ENCODE measurements around the gene DEXI. TPM values are rescaled to one million over a fixed set of nuclear protein-coding genes. Genes with fewer than 3 reads are reported as not detected.

DEXI gene
- total RNA-seq (2014; rRNA removed; shearing (Covaris generic)), result 44.4 and 50.1 TPM in 2 replicates
- polyA plus RNA-seq (2015; cell fraction: cytosol; rRNA removed), result 43.2 and 50.3 TPM in 2 replicates
- 21.5 TPM in 2 replicates for polyA plus RNA-seq (2015; cell fraction: nucleus; rRNA removed)

DNA sequence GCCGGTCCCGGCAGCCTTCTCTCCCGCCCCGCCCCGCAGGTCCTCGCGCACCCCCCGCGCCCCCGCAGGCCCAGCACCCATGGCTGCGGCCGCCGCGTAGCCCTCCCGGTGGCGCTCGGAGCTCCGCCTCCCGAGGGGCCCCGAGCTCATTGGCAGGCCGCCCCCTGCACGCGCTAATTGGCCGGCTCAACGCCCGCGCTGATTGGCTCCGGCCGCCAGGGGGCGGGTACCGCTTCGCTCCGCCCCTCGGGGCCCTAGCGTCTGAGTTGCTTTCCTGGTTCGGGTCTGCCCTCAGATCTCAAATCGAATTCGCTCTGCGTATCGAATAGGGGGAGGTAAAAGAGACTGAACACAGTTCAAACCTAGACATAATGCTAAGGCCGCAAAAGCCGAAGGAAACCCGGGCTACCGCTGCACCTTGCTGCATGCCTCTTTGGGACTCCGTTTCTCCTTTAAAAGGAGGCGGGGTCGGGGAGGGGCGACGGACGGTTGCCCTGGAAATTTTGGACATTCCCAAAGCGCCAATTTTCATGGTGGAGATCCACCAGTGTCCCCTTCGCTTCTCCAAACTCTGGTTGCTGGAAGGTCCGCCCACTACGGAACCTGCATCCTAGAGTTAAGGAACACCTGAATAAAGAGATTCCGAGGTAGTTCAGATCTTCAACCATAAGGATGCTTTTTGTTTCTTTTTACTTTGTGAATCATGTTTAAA is at the start of gene DEXI:
DEXI (minus strand) TSS at position 117 of the 712 bp plus-strand sequence. CDS start 463 bp downstream, outside the sequence.
- peak; percentile 86 for DNase-seq (ENCODE audit: low read depth)

DNA sequence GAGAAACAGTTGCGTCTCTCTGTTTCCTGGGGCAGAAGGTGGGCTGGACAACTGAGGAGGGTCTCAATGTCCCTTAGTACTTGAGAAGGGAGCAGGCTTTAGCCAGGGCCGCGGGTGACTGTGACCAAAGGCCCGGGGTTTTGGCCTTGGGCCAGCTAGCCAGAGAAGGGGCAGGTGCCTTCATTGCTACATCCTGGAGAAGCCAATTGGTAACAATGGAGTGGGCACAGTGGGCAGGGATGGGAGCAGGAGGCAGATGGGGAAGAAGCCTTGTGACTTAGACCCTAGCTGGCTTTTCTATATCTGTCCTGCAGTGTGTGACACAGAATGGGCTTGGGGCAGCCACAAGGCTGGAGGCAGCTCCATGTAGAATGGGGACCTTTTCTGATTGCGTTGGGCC is 48.1 kb upstream of the DEXI start:
- DNase-seq (ENCODE audit: low read depth), result no peak

DNA sequence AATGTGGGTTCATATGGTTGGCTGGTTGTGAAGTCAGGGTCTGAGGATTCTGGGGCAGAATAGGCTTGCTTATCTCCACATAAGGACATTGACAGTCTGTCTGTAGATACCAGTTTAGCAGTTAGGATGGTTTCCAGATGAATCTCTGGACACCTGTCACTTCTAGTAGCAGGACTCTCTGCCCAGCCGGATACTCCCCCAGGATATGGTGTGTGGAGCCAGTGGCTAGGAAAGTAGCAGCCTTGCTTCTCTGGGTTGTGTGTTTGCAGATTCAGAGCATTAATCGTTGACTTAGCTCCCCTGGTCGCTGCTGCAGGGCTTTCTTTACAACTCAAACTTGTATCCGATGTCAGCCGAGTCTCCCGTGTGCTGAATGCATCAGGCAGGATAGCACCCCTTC is 47.3 kb upstream of the DEXI start:
- DNase-seq (ENCODE audit: low read depth), result no peak

DNA sequence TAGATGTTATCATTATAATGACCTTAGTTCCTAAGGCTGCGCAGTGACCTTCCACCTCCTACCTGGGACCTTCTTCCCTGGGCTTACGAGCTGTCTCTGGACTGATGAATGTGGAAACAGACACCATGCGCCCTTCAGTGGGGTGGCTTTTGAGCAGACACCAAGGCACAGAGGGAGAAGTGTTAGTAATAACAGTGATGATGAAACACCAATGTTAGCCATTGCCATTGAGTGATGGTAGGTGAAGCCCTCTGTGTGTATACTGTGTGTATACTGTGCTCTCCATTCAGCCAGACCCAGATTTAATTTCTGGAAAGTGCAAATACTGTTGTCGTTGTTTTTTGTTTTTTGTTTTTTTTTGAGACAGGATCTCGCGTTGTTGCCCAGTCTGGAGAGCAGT is 46.6 kb upstream of the DEXI start:
- no peak for DNase-seq (ENCODE audit: low read depth)

DNA sequence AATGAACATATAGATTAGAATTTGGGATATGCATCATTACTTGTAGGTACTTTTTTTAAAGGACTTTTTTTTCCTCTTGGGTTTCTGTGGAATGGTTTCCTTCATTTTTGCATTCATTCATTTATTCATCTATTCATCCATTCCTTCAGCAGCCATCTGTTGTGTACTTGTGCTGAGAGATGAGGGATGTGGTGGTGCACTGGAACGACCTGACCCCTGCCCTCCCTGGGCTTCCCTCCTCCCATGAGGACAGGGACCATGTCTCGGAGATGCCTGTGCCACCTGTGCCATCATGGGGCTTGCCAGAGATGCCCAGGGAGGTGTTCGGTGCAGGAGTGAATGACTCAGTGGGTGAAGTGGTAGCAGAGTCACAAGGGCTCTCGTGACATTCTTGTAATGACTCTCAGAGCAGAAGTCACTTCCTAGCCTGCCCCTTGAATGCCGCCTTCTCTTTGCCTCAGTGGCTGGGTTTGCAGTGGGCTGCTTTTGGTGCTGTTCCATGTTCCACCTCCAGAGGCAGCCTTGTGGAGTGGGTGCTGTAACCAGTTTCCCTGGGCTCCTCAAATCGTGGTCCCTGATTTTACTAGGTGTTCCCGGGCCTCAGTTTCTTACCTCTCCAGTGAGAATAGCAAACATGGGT is 46.0 kb upstream of the DEXI start:
- no peak for DNase-seq (ENCODE audit: low read depth)

DNA sequence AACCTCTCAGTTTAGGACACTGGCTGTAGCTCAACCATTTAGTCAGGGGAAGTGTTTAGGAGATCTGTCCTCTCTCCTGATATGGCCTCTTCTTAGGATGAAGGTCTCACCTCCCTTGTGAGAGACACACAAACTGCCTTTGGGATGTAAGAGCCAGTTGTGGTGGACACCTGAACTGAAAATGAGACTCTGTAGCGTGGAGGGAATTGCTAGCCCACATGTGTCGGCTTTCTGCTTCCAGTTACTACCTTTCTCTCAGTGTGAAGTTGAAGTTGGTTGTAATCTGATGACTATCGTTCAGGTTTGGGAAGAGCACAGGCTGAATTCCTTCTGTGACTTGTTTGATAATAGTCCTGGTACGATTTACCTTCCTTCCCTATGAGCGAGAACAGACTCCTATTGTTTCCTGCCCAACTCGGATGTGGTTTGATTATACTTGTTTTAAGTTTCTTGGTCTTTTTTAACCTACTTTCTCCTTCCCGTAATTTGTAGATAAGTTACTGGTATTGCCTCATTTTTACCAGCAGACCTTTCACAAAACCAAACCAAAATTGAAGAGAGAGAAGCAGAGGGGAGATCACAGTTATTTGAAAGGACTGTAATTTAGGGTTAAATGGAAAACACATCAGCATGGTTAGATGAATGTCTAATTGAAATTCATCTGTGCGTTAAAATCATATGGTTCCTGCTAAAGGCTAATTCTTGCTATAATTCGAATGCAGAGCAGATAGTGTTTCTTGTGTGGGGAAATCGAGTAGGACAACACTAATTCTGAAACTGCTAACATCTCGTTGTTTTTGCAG is 45.3 kb upstream of the DEXI start:
- peak; percentile 64 for DNase-seq (ENCODE audit: low read depth)

DNA sequence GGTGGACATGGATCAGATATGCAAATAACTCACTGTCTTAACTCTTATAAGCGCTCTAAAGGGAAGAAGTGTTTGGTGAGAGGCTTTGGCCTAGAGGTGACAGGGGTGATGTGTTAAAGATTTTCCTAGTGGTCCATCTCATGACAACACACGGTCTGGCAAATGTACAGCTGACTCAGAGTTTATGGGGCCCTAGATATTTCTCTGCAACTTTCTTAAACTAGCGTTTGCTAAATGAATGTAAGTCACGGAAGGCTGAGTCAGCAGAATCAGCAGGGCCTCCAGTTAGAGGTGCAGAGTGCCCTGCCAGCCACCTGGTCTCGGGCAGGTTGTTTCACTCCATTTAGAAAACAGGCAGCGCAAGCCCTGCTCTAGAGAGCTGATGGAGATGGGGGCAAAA is 42.2 kb upstream of the DEXI start:
- no peak for DNase-seq (ENCODE audit: low read depth)

DNA sequence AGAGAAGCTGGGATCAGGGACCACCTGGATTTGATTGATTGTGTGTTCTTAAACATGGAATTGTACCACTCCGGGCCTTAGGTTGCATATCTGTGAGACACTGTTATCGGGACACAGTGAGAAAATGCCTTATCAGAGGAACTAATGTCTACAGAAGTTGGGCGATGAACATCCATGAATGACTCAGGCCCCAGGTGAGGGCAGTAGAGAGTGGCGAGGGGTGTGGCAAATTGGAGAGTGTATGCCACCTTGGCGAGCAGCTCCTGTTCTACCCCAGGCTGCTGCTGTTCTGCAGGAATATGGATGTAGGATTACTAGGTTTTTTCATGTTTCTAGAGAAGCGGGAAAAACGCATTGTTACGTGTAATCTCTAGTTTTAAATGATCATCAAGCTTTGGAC is 40.9 kb upstream of the DEXI start:
- no peak for DNase-seq (ENCODE audit: low read depth)

DNA sequence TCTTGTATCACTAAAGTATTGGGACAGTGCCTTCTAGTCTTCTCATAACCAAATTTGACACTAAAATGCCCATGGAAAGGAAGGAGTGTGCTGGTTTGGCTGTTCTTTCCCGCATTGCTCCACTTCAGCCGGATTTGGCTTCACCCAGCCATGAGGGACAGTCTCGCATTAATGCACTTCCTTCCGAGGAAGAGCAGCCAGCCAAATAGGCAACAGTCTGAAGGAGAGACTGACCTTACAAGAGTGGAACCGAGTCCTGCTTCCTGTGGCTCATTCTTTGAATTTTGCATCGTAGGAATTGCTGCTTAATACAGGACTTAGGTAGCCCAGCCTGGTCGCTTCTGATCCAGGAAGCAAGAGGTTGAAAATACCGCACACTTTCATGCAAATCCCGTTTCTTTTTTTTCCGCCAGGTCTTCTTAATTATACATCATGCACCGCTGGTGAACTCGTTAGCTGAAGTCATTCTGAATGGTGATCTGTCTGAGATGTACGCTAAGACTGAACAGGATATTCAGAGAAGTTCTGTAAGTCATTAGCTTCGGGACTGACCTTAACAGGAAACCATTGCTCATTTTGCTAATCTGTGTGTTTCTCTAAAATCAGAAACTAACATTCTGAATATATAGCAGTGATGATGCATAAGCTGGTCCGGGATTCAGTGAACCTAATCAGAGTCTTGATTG is 40.3 kb upstream of the DEXI start:
- no peak for DNase-seq (ENCODE audit: low read depth)

DNA sequence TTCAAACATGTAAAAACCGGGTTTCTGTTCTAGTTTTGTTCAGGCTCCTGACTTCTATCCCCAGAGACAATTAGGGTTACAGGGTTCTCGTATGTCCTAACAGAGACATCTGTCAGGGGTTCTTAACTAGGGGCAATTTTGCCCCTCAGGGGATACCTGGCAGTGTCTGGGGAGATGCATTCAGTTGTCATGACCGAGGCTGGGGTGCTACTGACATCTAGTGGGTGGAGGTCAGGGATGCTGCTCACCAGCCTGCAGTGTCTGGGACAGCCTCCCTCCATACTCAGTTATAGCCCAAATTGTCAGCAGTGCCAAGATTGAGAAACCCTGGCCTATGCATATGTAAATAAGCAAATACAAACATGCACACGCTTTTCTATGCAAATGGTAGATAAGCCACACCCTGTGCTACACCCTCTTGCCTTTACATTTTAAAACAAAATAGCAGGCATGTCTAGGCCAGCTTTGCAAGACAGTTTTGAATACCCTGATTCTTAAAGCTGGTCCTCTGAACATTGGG is 39.5 kb upstream of the DEXI start:
- DNase-seq (ENCODE audit: low read depth), result peak; percentile 48

DNA sequence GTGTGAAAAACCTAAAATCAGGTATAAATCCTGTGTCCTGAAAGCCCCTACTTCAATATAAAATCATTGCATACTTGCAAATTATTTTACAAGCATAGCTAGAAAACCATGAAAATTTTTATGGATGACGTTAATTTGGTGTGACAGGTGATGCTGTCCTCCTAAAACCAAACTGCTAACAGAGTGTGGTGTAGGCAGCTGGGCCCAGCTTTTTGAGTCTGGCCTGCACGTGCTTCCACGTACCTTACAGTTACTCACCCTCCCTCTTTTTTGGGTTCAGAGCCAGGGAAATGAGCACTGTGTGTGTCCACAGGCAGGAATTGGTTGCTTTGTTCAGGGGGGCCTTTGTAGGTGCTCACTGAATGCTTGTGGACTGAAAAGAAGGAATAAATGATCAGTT is 38.5 kb upstream of the DEXI start:
- no peak for DNase-seq (ENCODE audit: low read depth)

DNA sequence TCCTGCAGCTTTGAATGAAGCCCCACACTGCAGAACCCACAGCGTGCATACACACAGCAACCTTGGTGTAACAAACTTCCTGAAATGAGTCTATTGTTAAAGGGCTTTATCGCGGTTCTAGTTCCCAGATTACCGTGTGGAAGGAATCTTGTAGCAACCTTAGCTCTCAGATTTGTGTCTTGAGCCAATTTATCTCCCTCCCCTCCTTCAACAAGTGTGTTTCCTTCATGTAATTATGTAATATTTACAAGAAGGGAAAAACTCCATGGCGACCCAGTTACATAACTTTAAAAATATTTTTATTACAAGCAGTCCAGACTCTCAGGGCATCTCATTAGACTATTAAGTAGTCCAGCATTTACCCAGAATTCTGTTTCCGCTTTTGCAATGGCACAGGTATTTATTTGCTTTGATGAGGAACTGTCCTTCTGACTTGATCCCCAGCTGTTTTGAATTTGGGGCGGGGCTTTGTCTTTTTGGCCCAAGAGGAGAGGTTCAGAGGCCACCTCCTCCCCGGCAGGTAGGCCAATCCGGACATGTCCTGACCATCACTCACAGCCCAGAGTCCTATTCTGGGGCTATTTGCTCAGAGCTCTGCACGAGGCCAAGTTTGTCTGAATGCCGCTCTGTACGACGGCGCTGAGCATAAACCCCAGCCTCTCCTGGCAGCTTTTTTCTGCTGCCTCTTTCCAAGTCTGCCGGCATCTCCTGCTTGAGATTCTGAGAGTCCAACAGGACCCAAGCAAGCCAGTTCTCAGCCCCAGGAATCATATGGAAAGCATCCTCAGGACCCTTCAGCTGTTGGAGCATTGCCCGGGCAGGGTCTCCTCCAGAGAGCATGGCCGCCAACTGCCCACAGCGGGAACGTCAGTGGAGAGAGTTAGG is 37.7 kb upstream of the DEXI start:
- DNase-seq (ENCODE audit: low read depth), result no peak

DNA sequence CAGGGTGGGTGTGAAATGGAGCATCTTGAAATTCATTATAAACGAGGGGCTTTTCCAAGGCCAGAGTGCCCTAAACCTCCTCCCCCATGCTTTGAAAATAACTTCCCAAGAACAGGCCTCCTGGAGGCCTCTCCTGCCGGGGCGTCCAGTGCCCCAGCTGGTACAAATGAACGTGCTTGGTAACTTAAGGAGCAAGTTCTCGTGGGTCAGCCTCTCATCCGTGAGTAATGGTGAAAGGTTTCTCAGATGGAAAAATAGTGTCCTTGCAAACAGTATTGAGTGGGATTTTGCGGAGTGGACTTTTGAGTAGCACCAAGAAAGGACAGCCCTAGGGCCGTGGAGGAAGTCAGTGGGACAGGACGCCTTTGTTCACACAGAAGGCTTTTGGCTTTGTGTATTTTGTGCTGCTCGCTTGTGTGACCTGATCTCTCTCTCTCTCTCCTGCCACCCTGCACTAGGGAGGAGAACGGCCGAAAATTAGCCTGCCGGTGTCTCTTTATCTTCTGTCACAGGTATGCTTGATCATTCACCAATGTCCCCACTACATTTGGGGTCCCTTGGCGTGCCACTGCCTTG is 36.7 kb upstream of the DEXI start:
- DNase-seq (ENCODE audit: low read depth), result no peak

DNA sequence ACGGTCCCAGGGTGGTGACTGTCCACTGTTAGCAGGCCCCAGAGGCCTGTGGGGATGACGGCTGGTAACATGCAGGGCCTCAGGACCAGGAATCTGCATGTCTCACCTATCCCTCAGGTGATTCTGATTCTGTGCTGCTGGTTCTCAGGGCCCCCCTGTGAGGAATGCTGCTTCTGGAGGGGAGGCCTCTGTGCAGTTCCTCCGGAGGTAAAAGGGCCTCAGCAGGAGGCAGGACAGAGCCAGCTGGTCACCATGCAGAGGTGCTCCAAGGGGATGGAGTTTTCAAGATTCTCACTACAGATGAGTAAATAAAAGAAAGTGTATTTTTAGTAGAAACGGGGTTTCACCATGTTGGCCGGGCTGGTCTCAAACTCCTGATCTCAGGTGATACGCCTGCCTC is 35.9 kb upstream of the DEXI start:
- DNase-seq (ENCODE audit: low read depth), result no peak

DNA sequence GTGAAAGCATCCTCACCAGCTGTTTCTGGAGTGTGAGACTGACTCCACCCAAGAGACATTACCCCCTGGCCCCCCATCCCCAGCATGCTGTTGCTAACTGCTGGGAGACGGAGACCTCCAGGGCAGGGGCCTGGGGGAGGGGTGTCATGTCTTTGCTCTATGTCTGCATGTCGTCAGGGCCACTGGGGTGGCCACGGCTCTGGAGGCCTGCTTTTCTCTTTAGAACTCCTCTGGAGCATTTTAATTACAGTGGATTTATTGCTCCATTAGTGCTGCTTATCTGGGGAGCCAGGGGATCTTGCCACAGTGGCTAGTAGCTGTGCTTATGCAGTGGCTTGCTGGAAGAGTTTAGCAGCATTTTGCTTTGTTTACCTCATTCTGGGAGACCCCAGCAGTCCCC is 34.4 kb upstream of the DEXI start:
- no peak for DNase-seq (ENCODE audit: low read depth)

DNA sequence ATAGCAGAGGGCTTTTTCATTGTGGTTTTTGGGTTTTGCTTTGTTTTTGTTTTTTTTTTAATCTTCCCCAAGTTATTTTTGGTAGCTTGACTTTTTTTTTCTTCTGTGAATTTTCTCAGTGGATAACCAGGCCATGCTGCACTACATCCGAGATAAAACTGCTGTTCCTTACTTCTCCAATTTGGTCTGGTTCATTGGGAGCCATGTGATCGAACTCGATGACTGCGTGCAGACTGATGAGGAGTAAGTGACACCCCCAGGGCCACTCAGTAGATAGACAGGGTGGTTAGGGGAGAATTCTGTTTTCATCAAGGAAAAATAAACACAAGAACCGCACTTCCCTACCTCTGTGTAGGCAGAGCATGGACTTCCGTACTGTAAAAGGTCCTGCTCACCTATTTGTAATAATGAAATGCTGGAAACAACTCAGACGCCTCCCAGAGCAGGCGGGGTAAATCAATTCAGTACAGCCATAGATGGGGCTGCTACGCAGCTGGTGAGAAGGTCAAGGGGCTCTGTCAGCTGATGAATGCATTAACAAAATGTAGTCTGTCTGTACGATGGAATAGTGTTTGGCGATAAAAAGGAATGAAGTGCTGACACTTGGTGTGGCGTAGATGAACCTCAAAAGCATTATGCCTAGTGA is 30.7 kb upstream of the DEXI start:
- no peak for DNase-seq (ENCODE audit: low read depth)

DNA sequence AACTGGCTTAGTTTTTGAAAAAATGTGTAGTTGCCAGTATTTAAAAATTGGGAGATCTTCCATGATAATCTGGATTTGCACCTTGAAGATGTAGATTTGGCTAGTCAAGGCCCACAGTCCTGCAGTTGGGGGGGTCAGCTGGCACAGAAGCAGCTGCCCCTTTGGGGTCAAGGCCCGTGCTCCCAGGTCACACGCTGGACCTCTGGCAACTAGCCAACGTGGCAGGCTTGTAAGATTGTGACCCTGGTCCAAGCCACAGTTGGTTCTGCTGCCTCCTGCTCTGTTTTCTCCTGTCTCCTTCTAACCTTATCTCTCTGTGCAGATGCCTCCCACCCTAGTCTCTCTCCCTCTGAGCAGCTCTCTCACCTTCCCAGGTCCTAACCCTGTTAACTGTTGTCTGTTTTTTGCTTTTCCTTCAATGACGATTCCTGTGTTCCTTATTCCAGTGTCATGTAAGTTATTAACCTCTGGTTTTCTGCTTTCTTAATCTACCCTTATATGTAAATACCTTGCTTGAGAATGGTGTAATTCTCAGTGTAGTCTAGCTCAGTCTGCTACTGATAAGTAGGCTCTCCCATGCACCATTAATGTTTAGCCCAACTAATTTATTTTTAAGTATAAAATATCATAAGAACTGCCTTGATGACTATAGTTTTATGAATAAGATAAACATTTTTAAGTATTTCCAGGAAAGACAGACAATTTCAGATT is 30.0 kb upstream of the DEXI start:
- DNase-seq (ENCODE audit: low read depth), result no peak

DNA sequence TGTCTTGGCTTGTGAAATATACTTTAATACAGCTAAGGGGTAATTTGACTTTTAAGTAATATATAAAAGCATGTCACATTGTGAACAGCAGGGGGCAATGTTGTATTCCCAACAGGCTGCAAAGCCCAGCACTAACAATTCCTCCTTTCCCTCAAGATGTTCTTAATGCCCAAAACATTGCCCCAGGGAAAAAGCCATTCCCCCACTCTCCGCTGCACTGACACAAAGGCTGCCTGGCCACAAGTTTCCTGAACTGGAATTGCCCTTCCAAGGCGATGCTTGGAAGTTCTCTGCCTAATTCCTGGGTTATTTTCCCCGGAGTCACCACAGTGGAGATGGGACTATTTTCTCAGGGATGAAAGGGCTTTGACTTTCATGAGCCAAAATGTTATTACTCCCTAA is 29.3 kb upstream of the DEXI start:
- peak; percentile 80 for DNase-seq (ENCODE audit: low read depth)

DNA sequence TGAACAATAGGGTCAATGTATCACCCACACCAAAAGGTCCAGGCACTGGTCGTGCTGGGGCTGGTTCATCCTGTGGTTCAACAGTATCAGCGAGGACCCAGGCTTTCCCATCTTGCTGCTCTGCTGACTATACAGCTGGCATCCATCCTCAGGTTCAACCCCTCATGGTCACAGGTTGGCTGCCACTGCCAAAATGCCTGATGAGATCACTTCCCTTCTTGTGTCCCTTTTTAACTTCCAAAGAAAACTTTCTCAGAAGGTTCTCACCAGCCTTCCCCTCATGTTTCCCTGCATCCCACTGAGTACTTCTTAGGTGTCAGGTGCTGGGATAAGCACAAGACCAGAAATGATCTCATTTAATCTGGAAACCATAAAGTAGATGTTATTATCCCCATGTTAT is 27.8 kb upstream of the DEXI start:
- peak; percentile 25 for DNase-seq (ENCODE audit: low read depth)

All from HT1080 (cell line).